ENCODE measurements around the gene PSMD3. TPM values are rescaled to one million over a fixed set of nuclear protein-coding genes. Genes with fewer than 3 reads are reported as not detected.
A peak's percentile ranks its signal among the peaks of the same experiment; 100 is the strongest.

The PSMD3 gene
- total RNA-seq, 2 experiments from 2014 or later: 90.3 to 92.2 TPM

GRCh38 chr17:39965017-39965699, 15.4 kb upstream of the PSMD3 start:
- ChIA-PET CTCF (interaction anchor here (0.8 to 1.2 kb wide), 2 partner anchors 11 to 15 kb away, joined by 3 to 4 read pairs; partner anchors contain the start of gene PSMD3), POLR2A (interaction anchor here (0.7 to 4.7 kb wide), 3 partner anchors 10 to 125 kb away, joined by 4 to 22 read pairs (median 4); partner anchors contain the start of gene PSMD3)
- peaks cover 27% of the 10 kb centered on the region for H3K4me1 Mint-ChIP-seq
- H3K27ac Mint-ChIP-seq: no peak overlapping the region
- no peaks in the 10 kb centered on the region for H3K9me3 Mint-ChIP-seq
- H3K4me3 Mint-ChIP-seq: no peak overlapping the region
- no peak for DNase-seq
- H3K27me3 Mint-ChIP-seq: peaks cover 22% of the 10 kb centered on the region
- H3K36me3 Mint-ChIP-seq (ENCODE audit: low read depth): no peaks in the 10 kb centered on the region

- Mint-ChIP-seq H3K36me3 (ENCODE audit: low read depth) (no peaks in the 10 kb centered on the region), H3K4me3 (no peak overlapping the region), H3K27ac (peak overlapping the region; percentile 40), H3K27me3 (peaks cover 37% of the 10 kb centered on the region), H3K9me3 (no peaks in the 10 kb centered on the region), H3K4me1 (peaks cover 27% of the 10 kb centered on the region)
- DNase-seq: no peak
- ChIA-PET CTCF (no interaction called here), POLR2A (interaction anchor here (2.9 kb wide), 1 partner anchor 13 kb away, joined by 11 read pairs; the partner anchor contains the start of gene PSMD3)
These were observed 13.8 kb upstream of the PSMD3 start for GRCh38 chr17:39966771-39967170.

- peaks cover 18% of the 10 kb centered on the region for H3K4me1 Mint-ChIP-seq
- DNase-seq: no peak
- ChIA-PET POLR2A (interaction anchor here (1.1 to 2.9 kb wide), 2 partner anchors 11 to 13 kb away, joined by 3 to 11 read pairs; partner anchors contain the start of gene PSMD3), CTCF (interaction anchor here (0.9 to 2.1 kb wide), 3 partner anchors 11 to 347 kb away, joined by 3 to 13 read pairs (median 4); partner anchors contain the start of gene PSMD3)
- no peaks in the 10 kb centered on the region for H3K9me3 Mint-ChIP-seq
- H3K36me3 Mint-ChIP-seq (ENCODE audit: low read depth): no peaks in the 10 kb centered on the region
- no peak overlapping the region for H3K4me3 Mint-ChIP-seq
- no peak overlapping the region for H3K27ac Mint-ChIP-seq
- H3K27me3 Mint-ChIP-seq: peaks cover 45% of the 10 kb centered on the region
These were observed 11.8 kb upstream of the PSMD3 start for GRCh38 chr17:39968761-39969160.

GRCh38 chr17:39969375-39969774, 11.2 kb upstream of the PSMD3 start:
- Mint-ChIP-seq H3K9me3 (no peaks in the 10 kb centered on the region), H3K4me1 (peaks cover 15% of the 10 kb centered on the region), H3K27me3 (peaks cover 47% of the 10 kb centered on the region), H3K27ac (no peak overlapping the region), H3K36me3 (ENCODE audit: low read depth) (no peaks in the 10 kb centered on the region), H3K4me3 (no peak overlapping the region)
- no peak for DNase-seq
- ChIA-PET CTCF (interaction anchor here (1.5 to 2.1 kb wide), 2 partner anchors 11 to 58 kb away, joined by 4 to 13 read pairs; partner anchors contain the start of gene PSMD3), POLR2A (interaction anchor here (1.1 to 2.9 kb wide), 2 partner anchors 11 to 12 kb away, joined by 3 to 11 read pairs; partner anchors contain the start of gene PSMD3)

GRCh38 chr17:39970157-39970692, 10.4 kb upstream of the PSMD3 start:
- Mint-ChIP-seq H3K4me3 (no peak overlapping the region), H3K27ac (no peak overlapping the region), H3K36me3 (ENCODE audit: low read depth) (no peaks in the 10 kb centered on the region), H3K27me3 (peaks cover 44% of the 10 kb centered on the region), H3K9me3 (no peaks in the 10 kb centered on the region), H3K4me1 (peaks cover 15% of the 10 kb centered on the region)
- ChIA-PET POLR2A (no interaction called here), CTCF (interaction anchor here (0.6 to 1.5 kb wide), 2 partner anchors 10 to 58 kb away, joined by 4 read pairs; partner anchors contain the start of gene PSMD3)
- no peak for DNase-seq

GRCh38 chr17:39971076-39971603, 9.5 kb upstream of the PSMD3 start:
- no peak overlapping the region for H3K4me3 Mint-ChIP-seq
- DNase-seq: no peak
- H3K4me1 Mint-ChIP-seq: peaks cover 15% of the 10 kb centered on the region
- peaks cover 50% of the 10 kb centered on the region for H3K27me3 Mint-ChIP-seq
- H3K9me3 Mint-ChIP-seq: no peaks in the 10 kb centered on the region
- no peak overlapping the region for H3K27ac Mint-ChIP-seq
- no peaks in the 10 kb centered on the region for H3K36me3 Mint-ChIP-seq (ENCODE audit: low read depth)
- ChIA-PET CTCF (no interaction called here), POLR2A (no interaction called here)

GRCh38 chr17:39972271-39972670, 8.3 kb upstream of the PSMD3 start:
- DNase-seq: no peak
- ChIA-PET POLR2A (interaction anchor here (1.5 kb wide), 1 partner anchor 46 kb away, joined by 4 read pairs; no protein-coding TSS in a partner anchor), CTCF (no interaction called here)
- Mint-ChIP-seq H3K36me3 (ENCODE audit: low read depth) (no peaks in the 10 kb centered on the region), H3K4me3 (no peak overlapping the region), H3K9me3 (no peaks in the 10 kb centered on the region), H3K27ac (no peak overlapping the region), H3K27me3 (peaks cover 50% of the 10 kb centered on the region), H3K4me1 (peaks cover 8% of the 10 kb centered on the region)

- Mint-ChIP-seq H3K36me3 (ENCODE audit: low read depth) (no peaks in the 10 kb centered on the region), H3K27me3 (peaks cover 52% of the 10 kb centered on the region), H3K9me3 (no peaks in the 10 kb centered on the region), H3K4me1 (peaks cover 7% of the 10 kb centered on the region), H3K4me3 (no peak overlapping the region), H3K27ac (no peak overlapping the region)
- POLR2A ChIA-PET: interaction anchor here (0.7 to 1.5 kb wide), 2 partner anchors 17 to 47 kb away, joined by 3 to 4 read pairs; no protein-coding TSS in a partner anchor
- CTCF ChIA-PET: no interaction called here
- DNase-seq: no peak
These were observed 7.1 kb upstream of the PSMD3 start for GRCh38 chr17:39973496-39973895.

GRCh38 chr17:39974433-39974832, 6.2 kb upstream of the PSMD3 start:
- Mint-ChIP-seq H3K27me3 (peaks cover 50% of the 10 kb centered on the region), H3K4me1 (peaks cover 10% of the 10 kb centered on the region), H3K4me3 (no peak overlapping the region), H3K36me3 (ENCODE audit: low read depth) (no peaks in the 10 kb centered on the region), H3K9me3 (no peaks in the 10 kb centered on the region), H3K27ac (no peak overlapping the region)
- DNase-seq: no peak
- ChIA-PET CTCF (interaction anchor here (0.6 kb wide), 1 partner anchor 341 kb away, joined by 4 read pairs; no protein-coding TSS in a partner anchor), POLR2A (interaction anchor here (0.6 kb wide), 1 partner anchor 21 kb away, joined by 3 read pairs; no protein-coding TSS in a partner anchor)

- Mint-ChIP-seq H3K36me3 (ENCODE audit: low read depth) (peaks cover 2% of the 10 kb centered on the region), H3K27me3 (peaks cover 38% of the 10 kb centered on the region), H3K4me1 (peaks cover 19% of the 10 kb centered on the region), H3K27ac (no peak overlapping the region), H3K4me3 (no peak overlapping the region), H3K9me3 (no peaks in the 10 kb centered on the region)
- CTCF ChIA-PET: interaction anchor here (0.8 kb wide), 1 partner anchor 38 kb away, joined by 3 read pairs; no protein-coding TSS in a partner anchor
- POLR2A ChIA-PET: no interaction called here
- no peak for DNase-seq
These were observed 4.8 kb upstream of the PSMD3 start for GRCh38 chr17:39975801-39976200.

GRCh38 chr17:39979016-39979670, 1.5 kb upstream of the PSMD3 start:
- ChIA-PET POLR2A (interaction anchor here (0.8 to 2.1 kb wide), 10 partner anchors 11 to 187 kb away, joined by 3 to 12 read pairs (median 7); no protein-coding TSS in a partner anchor), CTCF (interaction anchor here (1.4 to 4.3 kb wide), 11 partner anchors 19 to 358 kb away, joined by 3 to 72 read pairs (median 10); partner anchors contain the start of genes GSDMA, LRRC3C, MIEN1 and ORMDL3)
- peaks cover 16% of the 10 kb centered on the region for H3K27me3 Mint-ChIP-seq
- DNase-seq: no peak
- peaks cover 31% of the 10 kb centered on the region for H3K4me1 Mint-ChIP-seq
- H3K36me3 Mint-ChIP-seq (ENCODE audit: low read depth): peaks cover 14% of the 10 kb centered on the region
- no peak overlapping the region for H3K27ac Mint-ChIP-seq
- H3K9me3 Mint-ChIP-seq: no peaks in the 10 kb centered on the region
- peak overlapping the region; percentile 91 for H3K4me3 Mint-ChIP-seq

- Mint-ChIP-seq H3K27ac (peak overlapping the region; percentile 82), H3K27me3 (peaks cover 13% of the 10 kb centered on the region), H3K4me3 (peak overlapping the region; percentile 91), H3K36me3 (ENCODE audit: low read depth) (peaks cover 21% of the 10 kb centered on the region), H3K9me3 (no peaks in the 10 kb centered on the region), H3K4me1 (peaks cover 33% of the 10 kb centered on the region)
- DNase-seq: no peak
- POLR2A ChIA-PET: interaction anchor here (0.6 to 3.0 kb wide), 49 partner anchors 9 to 540 kb away, joined by 3 to 26 read pairs (median 4); partner anchors contain the start of genes CDK12, GSDMA, LRRC3C and MIEN1
- CTCF ChIA-PET: interaction anchor here (0.7 to 4.3 kb wide), 31 partner anchors 12 to 358 kb away, joined by 3 to 72 read pairs (median 5); partner anchors contain the start of genes GSDMA, LRRC3C, MED24 and MIEN1
These were observed 685 bp upstream of the PSMD3 start for GRCh38 chr17:39979893-39980350.

Data from activated CD4-positive, alpha-beta memory T cell treated with anti-CD3 and anti-CD28 coated beads, Interleukin-2, amount 10 ng/mL, durations not matched to agents 7 days and 5 days (primary cell).